GM18517 (cell line): ENCODE measurements around the gene IL7R.

Experiments used
- ATAC-seq: cut with Tn5 transposase; IDR thresholded peaks from one replicate; pipeline ENCODE4 v1.9.1; 2021; ENCODE audit warnings: mild to moderate bottlenecking, moderate library complexity; ENCODE audit not compliant: unreplicated experiment

The IL7R gene, protein sequence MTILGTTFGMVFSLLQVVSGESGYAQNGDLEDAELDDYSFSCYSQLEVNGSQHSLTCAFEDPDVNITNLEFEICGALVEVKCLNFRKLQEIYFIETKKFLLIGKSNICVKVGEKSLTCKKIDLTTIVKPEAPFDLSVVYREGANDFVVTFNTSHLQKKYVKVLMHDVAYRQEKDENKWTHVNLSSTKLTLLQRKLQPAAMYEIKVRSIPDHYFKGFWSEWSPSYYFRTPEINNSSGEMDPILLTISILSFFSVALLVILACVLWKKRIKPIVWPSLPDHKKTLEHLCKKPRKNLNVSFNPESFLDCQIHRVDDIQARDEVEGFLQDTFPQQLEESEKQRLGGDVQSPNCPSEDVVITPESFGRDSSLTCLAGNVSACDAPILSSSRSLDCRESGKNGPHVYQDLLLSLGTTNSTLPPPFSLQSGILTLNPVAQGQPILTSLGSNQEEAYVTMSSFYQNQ

DNA sequence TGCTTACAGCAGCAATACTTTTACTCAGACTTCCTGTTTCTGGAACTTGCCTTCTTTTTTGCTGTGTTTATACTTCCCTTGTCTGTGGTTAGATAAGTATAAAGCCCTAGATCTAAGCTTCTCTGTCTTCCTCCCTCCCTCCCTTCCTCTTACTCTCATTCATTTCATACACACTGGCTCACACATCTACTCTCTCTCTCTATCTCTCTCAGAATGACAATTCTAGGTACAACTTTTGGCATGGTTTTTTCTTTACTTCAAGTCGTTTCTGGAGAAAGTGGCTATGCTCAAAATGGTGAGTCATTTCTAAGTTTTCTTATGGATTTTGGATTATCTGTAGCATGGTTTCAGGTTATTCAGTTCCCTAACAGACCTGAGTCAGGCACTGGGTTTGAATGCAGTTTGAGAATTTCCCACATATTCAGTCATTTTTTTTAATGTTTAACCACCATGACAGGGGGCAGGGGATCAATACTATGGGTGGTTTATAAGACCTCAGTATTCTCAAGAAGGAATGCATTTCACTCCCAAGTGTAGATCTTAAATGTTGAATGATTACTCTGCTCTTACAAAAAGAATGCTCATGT is at the start of gene IL7R:
Gene IL7R, plus strand, starts transcription at position 127 of the 587 bp plus-strand sequence. Its CDS starts 87 bp downstream, at position 214.
- ATAC-seq = no peak

DNA sequence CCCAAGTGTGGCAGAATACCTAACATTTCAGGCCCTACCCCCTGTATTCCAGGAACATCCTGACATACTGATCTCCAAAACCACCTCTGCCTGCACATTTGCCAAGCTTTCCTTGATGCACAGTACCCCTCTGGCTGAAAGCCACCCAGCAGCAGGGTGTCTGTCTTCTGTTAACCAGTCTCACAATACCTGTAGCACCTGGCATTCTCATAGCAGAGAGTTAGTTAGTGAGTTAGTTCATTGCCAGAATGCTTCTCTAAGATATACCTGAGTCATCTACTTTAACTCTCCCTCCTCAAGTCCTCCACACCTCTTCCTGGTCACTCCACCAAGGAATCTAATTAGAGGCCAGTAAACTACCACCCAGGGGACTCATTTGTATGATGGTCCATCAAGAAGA is 46.1 kb upstream of the IL7R start:
- ATAC-seq = no peak

DNA sequence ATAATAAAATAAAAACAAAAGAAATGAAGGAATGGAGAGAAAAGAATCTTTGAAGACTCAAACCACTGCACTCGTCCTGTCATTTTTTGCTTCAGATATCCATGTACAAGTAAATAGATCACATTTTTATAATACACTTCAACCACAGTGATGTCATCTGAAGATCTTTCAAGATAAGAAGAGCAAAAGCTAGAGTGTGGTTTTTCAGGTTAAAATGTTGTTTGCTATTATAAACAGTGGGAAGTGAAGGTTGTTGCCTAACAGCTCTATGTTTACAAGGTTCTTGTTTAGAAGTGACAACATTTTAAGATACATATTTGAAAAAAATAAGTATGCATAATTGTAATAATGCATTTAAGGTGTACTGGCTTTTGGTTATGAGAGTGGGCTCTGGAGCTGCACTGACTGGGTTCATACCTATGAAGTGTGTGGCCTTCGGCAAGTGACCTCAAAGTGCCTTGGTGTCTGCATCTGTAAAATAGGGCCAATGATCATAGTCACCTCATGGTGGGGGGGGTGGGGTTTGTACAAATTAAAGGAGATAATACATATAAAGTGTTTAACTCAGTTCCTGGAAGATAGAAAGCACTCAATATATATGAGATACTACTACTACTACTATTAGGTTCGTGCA is 45.5 kb upstream of the IL7R start:
- no peak for ATAC-seq

DNA sequence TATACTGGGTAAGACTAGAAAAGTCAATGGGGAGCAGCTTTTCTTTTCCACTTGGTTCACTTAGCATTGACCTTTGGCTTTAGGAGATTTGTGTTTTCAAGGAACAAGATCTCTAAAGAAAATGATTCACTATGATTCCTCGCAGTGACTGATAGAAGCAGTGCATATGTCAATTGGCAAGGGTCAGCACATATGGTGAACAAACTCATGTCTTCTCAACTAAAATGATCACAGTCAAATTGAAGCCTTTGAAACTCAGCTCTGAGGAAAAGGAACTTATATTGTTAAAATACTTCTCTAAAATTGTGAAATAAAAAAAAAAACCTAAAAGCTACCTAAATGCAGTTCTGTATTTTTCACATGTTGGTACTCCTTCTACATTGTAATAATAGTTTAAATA is 43.2 kb upstream of the IL7R start:
- no peak for ATAC-seq

DNA sequence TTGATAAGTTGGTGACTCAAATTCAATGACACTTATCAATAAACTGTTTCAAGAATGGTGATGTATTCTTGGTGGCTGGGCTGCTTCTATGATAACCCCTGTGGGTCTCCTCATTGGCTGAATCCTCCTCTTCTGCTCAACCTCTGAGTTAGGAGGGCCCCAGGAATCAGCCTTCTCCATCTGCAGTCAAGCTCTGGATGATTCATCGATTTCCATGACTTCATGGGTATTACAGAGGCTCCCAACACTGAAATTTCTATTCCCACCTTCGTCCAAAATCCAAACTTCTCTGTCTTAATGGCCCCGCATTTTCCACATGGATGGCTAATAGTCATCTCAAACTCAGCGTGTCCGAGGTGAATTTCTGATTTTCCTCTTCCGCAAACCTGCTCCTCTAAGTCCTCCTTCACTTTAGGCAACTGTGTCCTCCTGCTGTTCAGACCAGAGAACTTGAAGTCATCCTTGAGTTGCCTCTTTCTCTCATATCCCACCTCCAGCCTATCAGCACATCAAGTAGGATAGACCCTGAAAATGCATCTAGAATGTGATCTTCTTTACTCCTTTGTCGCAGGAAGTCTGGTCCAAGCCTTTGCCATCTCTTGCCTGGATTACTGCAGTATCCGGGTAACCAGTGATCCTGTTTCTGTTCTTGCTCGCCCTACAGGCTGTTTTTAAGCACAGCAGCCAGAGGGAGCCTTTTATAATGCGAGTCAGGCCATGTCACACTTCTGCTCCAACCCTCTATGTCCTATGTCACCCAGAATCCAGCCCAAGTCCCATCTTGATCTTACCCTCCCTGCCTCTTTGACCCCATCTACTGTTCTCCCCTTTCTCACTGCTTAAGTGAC is 41.4 kb upstream of the IL7R start:
- peak; percentile 82 for ATAC-seq

DNA sequence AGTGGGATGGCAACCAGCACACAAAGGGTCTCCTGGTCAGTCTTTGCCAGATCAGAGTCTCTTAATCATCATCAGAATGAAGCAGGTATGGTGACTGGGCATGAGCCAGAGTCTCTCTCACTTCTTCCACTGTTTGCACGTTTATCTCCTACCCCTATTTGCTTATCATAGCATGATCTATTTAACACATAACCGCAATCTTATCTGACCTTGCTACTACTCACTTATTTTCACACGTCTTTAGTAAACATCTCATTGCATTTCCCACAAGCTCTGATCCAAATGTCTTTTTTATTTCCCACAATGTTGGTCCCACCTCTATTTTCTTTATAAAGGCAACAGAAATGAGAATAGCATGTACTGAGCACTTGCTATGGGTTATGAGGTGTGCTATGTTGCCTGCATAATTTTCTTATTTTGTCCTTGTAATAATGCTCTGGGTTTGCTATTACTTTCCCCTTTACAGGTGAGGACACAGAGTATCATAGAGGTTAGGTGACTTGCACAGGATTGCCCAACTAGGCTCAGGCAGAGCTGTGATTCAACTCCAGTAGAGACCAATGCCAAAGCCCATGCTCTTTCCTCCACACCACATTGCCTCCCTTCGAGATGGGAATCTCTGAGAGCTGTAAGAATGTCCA is 39.7 kb upstream of the IL7R start:
- no peak for ATAC-seq

DNA sequence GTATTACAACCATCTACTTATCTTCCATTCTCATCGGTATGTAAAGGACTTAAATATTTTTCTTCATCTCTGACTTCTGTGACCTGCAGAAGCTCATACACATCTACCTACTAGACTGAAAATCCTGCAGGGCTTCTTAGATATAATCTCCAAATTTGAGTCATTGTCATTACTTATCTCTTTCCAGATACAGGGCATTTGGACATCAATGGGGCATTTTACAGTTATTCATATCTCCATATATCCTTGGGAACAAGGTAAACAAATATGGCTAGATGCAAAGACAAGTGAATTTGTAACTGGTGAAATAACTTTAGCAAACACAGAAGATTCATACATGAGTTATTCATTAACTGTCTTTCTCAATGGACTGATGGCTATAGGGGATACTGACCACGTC is 37.7 kb upstream of the IL7R start:
- no peak for ATAC-seq

DNA sequence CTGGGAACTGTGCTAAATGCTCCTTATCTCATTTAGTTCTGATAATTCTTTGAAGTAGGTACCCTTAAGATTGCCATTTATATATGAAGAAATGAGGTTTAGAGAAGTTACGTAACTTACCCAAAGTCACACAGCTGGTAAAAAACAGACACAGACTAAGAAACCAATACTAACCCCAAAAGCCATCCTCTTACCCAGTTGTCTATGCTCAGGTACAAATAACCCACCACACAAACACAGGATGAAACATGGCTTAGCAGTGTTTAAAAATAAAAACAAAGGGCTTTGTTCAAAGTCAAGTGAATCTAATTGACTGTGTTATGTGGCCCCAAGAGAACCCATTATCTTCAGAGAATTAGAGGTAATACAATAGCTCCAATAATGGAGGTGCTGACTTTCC is 37.0 kb upstream of the IL7R start:
- ATAC-seq = no peak

DNA sequence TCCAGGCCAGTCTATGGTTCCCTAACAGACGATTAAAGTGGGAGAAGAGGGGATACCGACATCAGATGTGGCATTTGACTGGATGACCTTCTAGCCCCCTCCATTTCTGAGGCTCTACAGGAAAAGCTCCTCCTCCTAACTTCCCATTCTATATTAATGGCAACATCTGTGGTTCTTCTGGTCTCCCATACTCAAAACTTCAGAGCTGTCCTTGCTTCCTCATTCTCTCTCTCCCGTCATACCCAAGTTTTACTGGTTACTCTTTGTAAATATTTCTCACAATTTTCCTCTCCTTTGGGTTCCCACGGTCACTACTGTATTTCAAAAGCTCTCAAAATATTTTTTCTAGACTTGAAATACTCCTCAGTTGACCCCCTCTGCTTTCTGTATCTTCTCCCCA is 36.0 kb upstream of the IL7R start:
- no peak for ATAC-seq

DNA sequence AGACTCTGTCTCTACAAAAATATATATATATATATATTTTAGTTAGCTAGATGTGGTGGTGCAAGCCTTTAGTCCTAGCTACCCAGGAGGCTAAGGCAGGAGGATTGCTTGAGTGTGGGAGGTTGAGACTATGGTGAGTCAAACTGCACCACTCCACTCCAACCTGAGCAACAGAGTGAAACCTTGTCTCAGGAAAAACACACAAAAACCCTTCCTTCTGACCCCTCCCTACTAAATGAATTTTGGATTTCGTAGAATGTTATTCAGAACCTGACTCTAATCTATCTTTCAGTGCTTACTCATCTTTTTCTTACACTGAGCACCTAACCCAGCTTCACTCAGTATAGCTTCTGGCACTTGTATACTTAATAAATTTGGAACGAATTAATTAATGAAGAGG is 35.2 kb upstream of the IL7R start:
- no peak for ATAC-seq

DNA sequence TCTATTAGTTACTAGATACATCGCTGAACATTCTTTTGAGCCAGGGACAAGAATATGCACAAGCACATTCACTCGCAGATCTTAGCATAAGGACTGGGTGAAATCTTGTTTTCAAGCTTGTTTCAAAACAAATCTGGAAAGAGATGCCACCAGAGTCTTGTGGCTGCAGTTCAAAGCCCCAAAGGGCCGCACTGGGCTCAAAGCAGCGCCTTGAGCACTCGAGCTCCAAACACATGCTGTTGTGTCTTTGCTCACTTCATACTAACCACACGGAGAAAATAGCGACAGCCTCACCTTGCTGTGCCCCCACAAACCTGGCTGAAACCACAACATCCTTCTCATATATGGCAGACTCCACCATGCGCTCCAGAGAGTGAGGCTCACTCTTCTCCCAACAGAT is 34.2 kb upstream of the IL7R start:
- ATAC-seq = no peak

DNA sequence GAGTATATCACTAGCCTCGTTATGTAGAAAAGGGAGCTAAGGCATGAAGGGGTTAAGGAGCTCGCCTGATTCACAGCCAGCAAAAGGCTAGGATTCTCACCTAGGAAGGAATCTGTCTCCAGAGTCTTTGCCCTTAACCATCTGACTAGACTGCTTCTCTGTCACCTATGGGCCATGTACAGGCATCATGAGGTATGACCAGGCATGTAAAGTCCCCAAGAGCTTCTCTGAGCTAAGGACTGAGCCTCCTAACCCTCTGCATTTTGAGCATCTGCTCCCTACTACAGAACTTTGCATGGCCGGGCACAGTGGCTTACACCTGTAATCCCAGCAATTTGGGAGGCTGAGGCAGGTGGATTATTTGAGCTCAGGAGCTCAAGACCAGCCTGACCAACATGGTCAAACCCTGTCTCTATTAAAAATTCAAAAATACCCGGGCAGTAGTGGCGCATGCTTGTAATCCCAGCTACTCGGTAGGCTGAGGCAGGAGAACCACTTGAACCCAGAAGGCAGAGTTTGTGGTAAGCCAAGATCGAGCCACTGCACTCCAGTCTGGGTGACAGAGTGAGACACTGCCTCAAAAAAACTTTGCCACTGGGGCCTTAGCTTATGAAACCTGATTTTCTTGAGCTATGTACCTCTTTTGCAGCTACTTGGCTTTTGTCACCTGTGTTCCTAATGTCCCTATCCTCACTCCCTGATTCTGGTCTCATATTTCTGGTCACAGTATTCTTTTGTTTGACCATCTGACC is 33.2 kb upstream of the IL7R start:
- no peak for ATAC-seq

DNA sequence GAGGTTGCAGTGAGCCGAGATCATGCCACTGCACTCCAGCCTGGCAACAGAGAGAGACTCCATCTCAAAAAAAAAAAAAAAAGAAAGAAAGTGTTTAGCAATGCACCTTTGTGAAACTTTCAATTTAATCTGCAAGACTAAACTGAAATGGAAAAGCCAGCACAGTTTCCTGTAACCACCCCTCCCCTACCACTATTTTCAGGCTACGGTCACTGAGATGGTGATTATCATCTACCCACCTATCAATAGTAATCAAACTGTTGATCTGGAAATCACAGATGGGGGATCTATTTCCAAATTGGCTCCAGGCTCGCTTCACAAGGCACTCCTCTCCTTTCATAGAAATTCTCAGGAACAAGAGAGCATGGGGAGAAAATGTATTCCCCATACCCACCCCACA is 30.6 kb upstream of the IL7R start:
- no peak for ATAC-seq

DNA sequence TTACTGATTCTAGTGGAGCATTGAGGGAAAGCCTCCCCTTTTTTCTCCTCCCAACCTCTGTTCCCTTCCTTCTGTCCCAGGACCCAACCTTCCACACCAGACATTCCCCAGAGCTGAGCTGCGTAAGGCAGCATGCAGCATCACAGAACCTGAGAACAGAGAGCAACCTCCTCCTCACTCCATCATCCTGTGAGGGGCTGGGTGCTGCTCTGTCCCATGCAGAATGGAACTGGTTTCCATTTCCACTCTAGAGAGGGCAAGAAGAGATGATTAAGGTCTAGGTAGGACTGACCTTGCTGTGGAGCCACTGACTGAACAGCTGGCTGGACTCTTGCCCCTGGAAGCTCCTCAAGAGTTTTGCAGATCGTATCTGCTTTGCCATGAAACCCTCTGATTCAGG is 30.1 kb upstream of the IL7R start:
- no peak for ATAC-seq

DNA sequence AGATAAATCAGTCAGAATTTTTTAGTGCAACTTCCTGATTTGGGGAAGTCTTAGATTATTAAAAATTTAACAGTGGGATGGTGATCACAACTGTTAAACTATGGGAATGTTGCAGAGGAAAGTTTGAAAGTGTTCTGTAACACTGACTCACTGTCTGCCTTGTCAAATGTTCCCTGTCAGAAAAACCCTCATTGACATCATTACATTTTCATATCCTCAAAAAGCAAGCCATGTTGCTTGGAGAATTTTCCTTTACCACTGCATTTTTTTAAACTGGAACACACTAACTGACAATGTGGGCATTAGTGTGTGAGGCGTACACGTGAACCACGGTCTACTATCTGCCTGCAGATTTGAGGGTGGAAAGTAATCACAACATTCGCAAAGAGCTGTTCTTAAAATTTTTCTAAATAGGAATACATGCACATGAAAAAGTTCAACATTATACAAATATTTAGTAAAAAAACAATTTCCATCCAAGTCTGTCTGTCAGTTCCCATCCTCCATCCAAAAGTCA is 28.6 kb upstream of the IL7R start:
- no peak for ATAC-seq

DNA sequence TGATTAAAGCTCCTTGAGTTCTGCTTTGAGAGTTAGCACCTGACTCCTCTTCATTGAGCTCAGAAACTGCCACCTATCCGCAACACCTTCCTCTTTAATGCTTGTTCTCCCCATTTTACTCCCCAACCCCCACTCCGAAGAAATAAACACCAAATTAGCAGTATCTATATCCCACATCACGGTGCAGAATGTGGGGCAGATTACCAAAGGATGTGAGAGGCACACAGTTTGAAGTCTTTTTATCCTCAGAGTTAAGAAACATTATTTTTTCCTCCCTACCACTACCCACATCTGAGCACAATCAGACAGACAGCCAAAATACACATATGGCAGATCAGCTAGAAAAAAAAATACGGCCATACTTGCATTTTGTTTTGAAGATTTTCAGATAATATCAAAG is 26.1 kb upstream of the IL7R start:
- no peak for ATAC-seq

DNA sequence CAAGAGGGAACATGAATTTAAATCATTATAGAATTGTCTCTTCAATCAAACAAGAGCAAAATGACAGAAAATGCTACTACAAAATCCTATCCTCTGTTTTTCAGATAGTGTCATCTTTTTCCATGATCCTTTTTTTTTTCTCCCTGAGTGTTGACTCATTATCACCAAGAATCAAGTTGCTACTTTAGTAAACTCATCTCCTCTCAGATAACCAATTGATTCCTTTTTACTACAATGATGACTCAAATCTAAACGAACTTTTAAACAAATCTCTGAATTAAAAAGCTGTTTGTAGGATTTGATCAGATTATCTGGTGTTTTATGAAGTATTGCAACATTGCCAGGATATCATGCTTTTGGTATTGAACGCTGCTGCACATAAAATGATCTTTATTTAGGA is 23.9 kb upstream of the IL7R start:
- no peak for ATAC-seq

DNA sequence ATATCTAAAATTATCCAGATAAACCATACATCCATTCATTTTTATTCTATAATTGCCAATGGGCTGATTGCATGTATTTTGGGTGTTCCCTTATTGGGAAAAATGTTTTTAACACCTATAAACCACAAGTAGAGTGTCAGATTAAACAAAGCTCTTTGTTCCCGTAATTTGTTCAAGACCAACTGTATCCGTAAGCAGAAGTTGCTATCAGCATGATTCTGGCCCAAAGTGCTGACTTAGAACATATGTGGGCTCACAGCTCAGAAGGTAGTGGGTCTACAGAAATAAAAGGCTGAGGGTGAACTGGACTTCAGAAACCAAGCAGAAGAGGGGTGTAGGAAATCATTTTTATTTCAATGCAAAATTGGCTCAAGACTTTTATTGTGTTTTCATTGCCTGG is 23.5 kb upstream of the IL7R start:
- no peak for ATAC-seq

DNA sequence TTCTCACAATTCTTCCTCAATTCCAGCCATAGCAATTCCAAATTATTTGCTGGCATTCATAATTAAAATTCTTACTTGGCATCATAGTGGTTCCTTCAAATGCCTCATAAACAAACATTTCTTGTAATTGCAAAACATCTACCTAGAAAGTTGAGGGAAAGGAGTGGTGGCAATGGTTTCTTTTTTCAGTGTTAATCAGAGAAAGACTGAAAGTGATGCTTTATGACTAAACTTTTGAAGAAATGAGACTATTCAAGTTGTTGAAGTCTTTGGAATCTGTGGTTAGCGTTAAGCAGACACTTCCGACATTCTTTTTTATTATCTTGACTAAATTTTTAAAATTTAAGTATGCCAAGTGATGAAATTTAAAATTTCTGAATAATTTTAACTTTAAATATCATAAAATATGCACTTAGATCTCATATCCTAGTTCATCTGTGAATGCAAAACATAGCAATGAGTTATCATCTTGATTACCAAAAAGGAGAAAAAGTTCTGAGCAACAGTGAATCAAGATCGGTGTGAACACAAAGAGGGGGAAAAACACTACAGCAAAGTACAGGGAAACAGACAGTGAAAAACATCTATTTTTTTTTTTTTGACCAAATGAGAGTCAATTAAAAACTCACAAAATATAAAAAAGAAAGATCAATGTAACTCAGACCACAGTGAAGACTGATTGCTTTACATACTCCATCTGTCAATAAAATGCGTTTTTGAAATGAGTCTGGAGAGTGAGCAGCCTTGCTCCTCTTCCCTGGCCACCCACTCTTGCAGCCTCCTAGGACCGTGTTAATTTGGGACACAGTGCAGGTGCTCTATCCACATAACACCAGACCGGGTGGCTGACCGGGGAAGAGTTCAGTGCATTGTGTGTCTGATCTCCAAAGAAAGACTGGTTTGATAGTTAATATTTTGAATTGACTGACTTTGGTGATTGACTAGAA is 20.6 kb upstream of the IL7R start:
- ATAC-seq = no peak
